Measurements from ENCODE around the gene CD163. TPM values are rescaled to one million over a fixed set of nuclear protein-coding genes. Genes with fewer than 3 reads are reported as not detected.

The CD163 gene
- total RNA-seq (2022; extraction: Qiagen RNA extraction) = 0.02 to 0.07 TPM in 2 of 5 replicates, not detected in the others

GRCh38 chr12:7503686-7504415 lies at the start of gene CD163:
CD163 (minus strand) TSS chr12:7503777; CDS start chr12:7503690, 87 bp downstream.

GRCh38 chr12:7444076-7444475 lies 59.5 kb downstream of the CD163 start, which contains the start of gene CD163L1:
CD163L1 (minus strand) TSS chr12:7444153; CDS start chr12:7444127, 26 bp downstream.

Other genes with a start within 250 kb of the CD163 start
- gene ACSM4, start 199.7 kb downstream of the CD163 start, total RNA-seq (2022; extraction: Qiagen RNA extraction) = not detected in 5 replicates
- 0.16 to 0.42 TPM (median 0.23 TPM) in 5 replicates for gene CD163L1, start 59.6 kb downstream of the CD163 start, total RNA-seq (2022; extraction: Qiagen RNA extraction)
- gene APOBEC1, start 162.1 kb upstream of the CD163 start, total RNA-seq (2022; extraction: Qiagen RNA extraction) = not detected in 5 replicates
- gene GDF3, start 192.0 kb upstream of the CD163 start, total RNA-seq (2022; extraction: Qiagen RNA extraction) = not detected in 5 replicates
- gene DPPA3, start 207.7 kb upstream of the CD163 start, total RNA-seq (2022; extraction: Qiagen RNA extraction) = not detected in 5 replicates
- not detected in 5 replicates for gene CLEC4C, start 243.6 kb upstream of the CD163 start, total RNA-seq (2022; extraction: Qiagen RNA extraction)

Measured in A549 treated with CORT108297 at 1 μM for 4 hours (cell line).